Liver (tissue), 9 donors: ENCODE data around the gene MAPK8. TPM values are rescaled to one million over a fixed set of nuclear protein-coding genes. Genes with fewer than 3 reads are reported as not detected.

Experiments used
- DNase-seq: peaks from one replicate; pipeline ENCODE4 v3.0.0-alpha.2; 2017; ENCODE audit warnings: low spot score
- H3K27ac ChIP-seq, 2 donors: one replicate each; pipeline ENCODE4 v1.7.0; 2013; ENCODE audit warnings: inconsistent platforms in 2 of 2, low read length in 2 of 2, control low read depth in 1 of 2, low read depth in 1 of 2, mild to moderate bottlenecking in 1 of 2
- H3K27me3 ChIP-seq, 4 donors: one replicate each; pipeline versions ENCODE4 v1.6.1 to v1.7.0; 2013; ENCODE audit warnings: low read length in 3 of 4, inconsistent platforms in 1 of 4, mild to moderate bottlenecking in 1 of 4, moderate library complexity in 1 of 4; ENCODE audit not compliant: control insufficient read depth in 4 of 4, insufficient read depth in 4 of 4
- H3K36me3 ChIP-seq, 4 donors: one replicate each; pipeline versions ENCODE4 v1.6.1 to v1.7.0; 2013; ENCODE audit warnings: low read length in 3 of 4, mild to moderate bottlenecking in 3 of 4, low read depth in 1 of 4, moderate library complexity in 1 of 4; ENCODE audit not compliant: control insufficient read depth in 4 of 4, insufficient read depth in 3 of 4
- H3K4me1 ChIP-seq, 4 donors: one replicate each; pipeline versions ENCODE4 v1.6.1 to v1.7.0; 2013; ENCODE audit warnings: low read length in 3 of 4, mild to moderate bottlenecking in 3 of 4, moderate library complexity in 1 of 4; ENCODE audit not compliant: control insufficient read depth in 4 of 4, insufficient read depth in 4 of 4
- H3K4me3 ChIP-seq, 3 donors: one replicate each; pipeline versions ENCODE4 v1.6.1 to v1.7.0; 2013; ENCODE audit warnings: low read length in 3 of 3, control low read depth in 1 of 3, low read depth in 1 of 3, mild to moderate bottlenecking in 1 of 3
- H3K9ac ChIP-seq, 2 donors: one replicate each; pipeline ENCODE4 v1.7.0; 2013; ENCODE audit warnings: low read length in 2 of 2, mild to moderate bottlenecking in 2 of 2, moderate library complexity in 2 of 2, control low read depth in 1 of 2, low read depth in 1 of 2
- H3K9me3 ChIP-seq, 4 donors: one replicate each; pipeline versions ENCODE4 v1.6.1 to v1.7.0; 2013; ENCODE audit warnings: low read length in 3 of 4; ENCODE audit not compliant: control insufficient read depth in 4 of 4
- EGR1 ChIP-seq, 2 donors: IDR thresholded peaks; 2 replicates each; pipeline ENCODE4 v1.6.1; 2016 to 2018; ENCODE audit warnings: antibody characterized with exemption in 2 of 2, low read depth in 2 of 2
- FOXA2 ChIP-seq: IDR thresholded peaks from 2 replicates; pipeline ENCODE4 v1.6.1; 2016; ENCODE audit warnings: antibody characterized with exemption
- GABPA ChIP-seq, 2 donors: IDR thresholded peaks in 1 of 2; conservative IDR thresholded peaks in 1 of 2; 2 replicates each; pipeline ENCODE4 v1.6.1; 2016; ENCODE audit warnings: antibody characterized with exemption in 2 of 2, mild to moderate bottlenecking in 1 of 2, moderate library complexity in 1 of 2
- HNF4A ChIP-seq, 2 donors: conservative IDR thresholded peaks; 2 replicates each; pipeline ENCODE4 v1.6.1; 2016; ENCODE audit warnings: antibody characterized with exemption in 2 of 2, mild to moderate bottlenecking in 2 of 2
- HNF4G ChIP-seq: IDR thresholded peaks from 2 replicates; pipeline ENCODE4 v1.6.1; 2016; ENCODE audit warnings: antibody characterized with exemption
- JUND ChIP-seq, 2 donors: IDR thresholded peaks; 2 replicates each; pipeline ENCODE4 v1.6.1; 2016; ENCODE audit warnings: antibody characterized with exemption in 2 of 2
- NR2F2 ChIP-seq: IDR thresholded peaks from 2 replicates; pipeline ENCODE4 v1.6.1; 2016; ENCODE audit warnings: antibody characterized with exemption
- RXRA ChIP-seq, 2 donors: IDR thresholded peaks; 2 replicates each; pipeline ENCODE4 v1.6.1; 2017 to 2018; ENCODE audit warnings: antibody characterized with exemption in 2 of 2, mild to moderate bottlenecking in 1 of 2
- SP1 ChIP-seq: IDR thresholded peaks from 2 replicates; pipeline ENCODE4 v1.6.1; 2018; ENCODE audit warnings: antibody characterized with exemption, mild to moderate bottlenecking
- TAF1 ChIP-seq: conservative IDR thresholded peaks from 2 replicates; pipeline ENCODE4 v1.6.1; 2016; ENCODE audit warnings: antibody characterized with exemption, mild to moderate bottlenecking
- YY1 ChIP-seq: IDR thresholded peaks from 2 replicates; pipeline ENCODE4 v1.6.1; 2016; ENCODE audit warnings: antibody characterized with exemption, mild to moderate bottlenecking
- WGBS: extraction: QIAGEN DNeasy Blood & Tissue Kit; methylation state at CpG from one replicate; pipeline ENCODE4 v1.1.7; 2013; 5-methylcytosine and 5-hydroxymethylcytosine counted together
- polyA plus RNA-seq, 2 donors: library from polyadenylated mRNA; stranded (reverse) in 1 of 2; unstranded in 1 of 2; fragments of 200-250 nt in 1 of 2; fragments of >200 nt in 1 of 2; fragmentation: Nextera tagmentation in 1 of 2; extraction: Ambion mirVana in 1 of 2; gene quantifications; one replicate each; pipeline versions ENCODE4 v1.2.1 to v1.2.3, GENCODE V29; 2013 to 2015
- total RNA-seq, 2 donors: library from RNA; depleted of rRNA; stranded (reverse); fragments of >200 nt; gene quantifications; one replicate each; pipeline ENCODE4 v1.2.3, GENCODE V29; 2014
- TF ChIP-seq, protein P1 (sequence below): IDR thresholded peaks from 2 replicates; pipeline ENCODE4 v1.6.1; 2016; ENCODE audit warnings: antibody characterized with exemption
- TF ChIP-seq, protein P2 (sequence below): IDR thresholded peaks from 2 replicates; pipeline ENCODE4 v1.6.1; 2016; ENCODE audit warnings: antibody characterized with exemption
- TF ChIP-seq, protein P3 (sequence below): IDR thresholded peaks from 2 replicates; pipeline ENCODE4 v1.6.1; 2016; ENCODE audit warnings: antibody characterized with exemption, mild to moderate bottlenecking
- TF ChIP-seq, protein P4 (sequence below): fragments of 150-350 bp; IDR thresholded peaks from 2 replicates; pipeline ENCODE4 v1.5.1; 2017; ENCODE audit warnings: improper control_type of control experiment, low read depth, low read length; ENCODE audit not compliant: missing input control
- donor health status: healthy.
- donor health status: healthy.
- donor health status: healthy.
- donor health status: healthy.
- donor health status: healthy.

MAPK8 gene
- total and polyA plus RNA-seq, 4 donors: 14.9 to 51.6 (median 24.8) TPM

DNA sequence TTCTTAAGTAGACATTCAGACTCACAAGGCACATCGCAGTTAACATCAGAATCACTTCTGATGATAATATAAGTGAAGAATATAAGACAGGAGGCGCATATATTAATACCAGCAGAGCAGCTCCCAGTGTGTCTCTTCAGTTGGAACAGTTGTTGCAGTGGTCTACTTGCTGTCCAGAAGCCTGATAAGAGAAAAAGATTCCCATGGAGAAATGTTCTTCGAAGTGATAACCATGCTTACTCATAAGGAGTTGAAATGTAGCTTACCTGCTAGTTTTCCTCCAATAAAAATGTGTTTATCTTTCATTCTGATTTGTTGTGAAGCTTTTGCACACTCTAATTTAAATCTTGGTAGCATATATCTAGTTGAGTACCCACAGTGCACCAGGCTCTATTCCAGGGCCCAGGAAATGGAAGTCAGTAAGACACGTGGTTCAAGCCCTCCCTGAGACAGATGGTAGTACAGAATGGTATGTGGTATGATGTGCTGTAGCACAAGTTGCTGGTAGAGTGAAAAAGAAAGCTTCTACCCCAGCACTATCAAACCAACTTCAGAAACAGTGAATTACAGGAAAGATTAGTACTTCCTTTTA, 124.0 kb downstream of the MAPK8 start:
- Histone ChIP-seq H3K36me3 (peaks cover 0 to 8% (median 2%) of the 10 kb centered on the region in 4 donors), H3K27ac (no peak overlapping the region), H3K9me3 (no peaks in the 10 kb centered on the region), H3K9ac (no peak overlapping the region), H3K27me3 (no peaks in the 10 kb centered on the region), H3K4me3 (no peak overlapping the region), H3K4me1 (no peaks in the 10 kb centered on the region)
- 93% methylated on average over 4 of the region's 4 CpGs for WGBS
- no peak for DNase-seq
- TF ChIP-seq FOXA2: no peak
- no peak for TF ChIP-seq YY1
- TF ChIP-seq JUND (IDR thresholded peaks at IDR 0.05): no peak
- TF ChIP-seq, protein P1, sequence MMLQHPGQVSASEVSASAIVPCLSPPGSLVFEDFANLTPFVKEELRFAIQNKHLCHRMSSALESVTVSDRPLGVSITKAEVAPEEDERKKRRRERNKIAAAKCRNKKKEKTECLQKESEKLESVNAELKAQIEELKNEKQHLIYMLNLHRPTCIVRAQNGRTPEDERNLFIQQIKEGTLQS: no peak
- TF ChIP-seq RXRA (IDR thresholded peaks at IDR 0.05): no peak
- TF ChIP-seq, protein P2, sequence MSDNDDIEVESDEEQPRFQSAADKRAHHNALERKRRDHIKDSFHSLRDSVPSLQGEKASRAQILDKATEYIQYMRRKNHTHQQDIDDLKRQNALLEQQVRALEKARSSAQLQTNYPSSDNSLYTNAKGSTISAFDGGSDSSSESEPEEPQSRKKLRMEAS: no peak
- TF ChIP-seq GABPA (IDR thresholded peaks at IDR 0.05 in 1 of 2, conservative IDR thresholded peaks at IDR 0.05 in 1 of 2): no peak
- no peak for TF ChIP-seq NR2F2
- no peak for TF ChIP-seq EGR1 (IDR thresholded peaks at IDR 0.05; ENCODE audit: low read depth in 2 of 2)
- no peak for TF ChIP-seq TAF1

DNA sequence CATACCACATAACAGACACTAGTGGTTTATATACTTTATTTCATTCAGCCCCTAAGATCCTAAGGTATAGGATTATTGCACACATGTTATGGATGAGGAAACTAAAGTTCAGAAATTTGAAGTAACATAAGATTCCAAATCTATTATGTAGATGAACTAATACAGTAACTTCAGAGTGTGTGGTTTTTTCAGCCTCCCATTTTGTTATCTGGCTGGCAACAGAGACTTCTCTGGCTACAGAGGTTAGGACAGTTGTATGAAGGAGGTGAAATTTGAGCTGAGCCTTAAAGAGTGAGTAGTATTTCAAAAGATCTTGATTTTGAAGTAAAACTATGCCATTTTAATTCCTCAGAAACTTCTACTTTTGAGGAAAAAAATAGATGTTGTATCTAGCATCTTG, 125.4 kb downstream of the MAPK8 start:
- no peak overlapping the region for H3K4me3 ChIP-seq
- H3K36me3 ChIP-seq: peaks cover 2 to 9% (median 5%) of the 10 kb centered on the region in 4 donors
- no peak for TF ChIP-seq YY1
- no peak for TF ChIP-seq HNF4G
- no peak for TF ChIP-seq RXRA (IDR thresholded peaks at IDR 0.05)
- TF ChIP-seq NR2F2: no peak
- no peak for TF ChIP-seq FOXA2
- TF ChIP-seq, protein P3, sequence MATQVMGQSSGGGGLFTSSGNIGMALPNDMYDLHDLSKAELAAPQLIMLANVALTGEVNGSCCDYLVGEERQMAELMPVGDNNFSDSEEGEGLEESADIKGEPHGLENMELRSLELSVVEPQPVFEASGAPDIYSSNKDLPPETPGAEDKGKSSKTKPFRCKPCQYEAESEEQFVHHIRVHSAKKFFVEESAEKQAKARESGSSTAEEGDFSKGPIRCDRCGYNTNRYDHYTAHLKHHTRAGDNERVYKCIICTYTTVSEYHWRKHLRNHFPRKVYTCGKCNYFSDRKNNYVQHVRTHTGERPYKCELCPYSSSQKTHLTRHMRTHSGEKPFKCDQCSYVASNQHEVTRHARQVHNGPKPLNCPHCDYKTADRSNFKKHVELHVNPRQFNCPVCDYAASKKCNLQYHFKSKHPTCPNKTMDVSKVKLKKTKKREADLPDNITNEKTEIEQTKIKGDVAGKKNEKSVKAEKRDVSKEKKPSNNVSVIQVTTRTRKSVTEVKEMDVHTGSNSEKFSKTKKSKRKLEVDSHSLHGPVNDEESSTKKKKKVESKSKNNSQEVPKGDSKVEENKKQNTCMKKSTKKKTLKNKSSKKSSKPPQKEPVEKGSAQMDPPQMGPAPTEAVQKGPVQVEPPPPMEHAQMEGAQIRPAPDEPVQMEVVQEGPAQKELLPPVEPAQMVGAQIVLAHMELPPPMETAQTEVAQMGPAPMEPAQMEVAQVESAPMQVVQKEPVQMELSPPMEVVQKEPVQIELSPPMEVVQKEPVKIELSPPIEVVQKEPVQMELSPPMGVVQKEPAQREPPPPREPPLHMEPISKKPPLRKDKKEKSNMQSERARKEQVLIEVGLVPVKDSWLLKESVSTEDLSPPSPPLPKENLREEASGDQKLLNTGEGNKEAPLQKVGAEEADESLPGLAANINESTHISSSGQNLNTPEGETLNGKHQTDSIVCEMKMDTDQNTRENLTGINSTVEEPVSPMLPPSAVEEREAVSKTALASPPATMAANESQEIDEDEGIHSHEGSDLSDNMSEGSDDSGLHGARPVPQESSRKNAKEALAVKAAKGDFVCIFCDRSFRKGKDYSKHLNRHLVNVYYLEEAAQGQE: no peak
- TF ChIP-seq, protein P2: no peak
- TF ChIP-seq SP1: no peak
- TF ChIP-seq, protein P4, sequence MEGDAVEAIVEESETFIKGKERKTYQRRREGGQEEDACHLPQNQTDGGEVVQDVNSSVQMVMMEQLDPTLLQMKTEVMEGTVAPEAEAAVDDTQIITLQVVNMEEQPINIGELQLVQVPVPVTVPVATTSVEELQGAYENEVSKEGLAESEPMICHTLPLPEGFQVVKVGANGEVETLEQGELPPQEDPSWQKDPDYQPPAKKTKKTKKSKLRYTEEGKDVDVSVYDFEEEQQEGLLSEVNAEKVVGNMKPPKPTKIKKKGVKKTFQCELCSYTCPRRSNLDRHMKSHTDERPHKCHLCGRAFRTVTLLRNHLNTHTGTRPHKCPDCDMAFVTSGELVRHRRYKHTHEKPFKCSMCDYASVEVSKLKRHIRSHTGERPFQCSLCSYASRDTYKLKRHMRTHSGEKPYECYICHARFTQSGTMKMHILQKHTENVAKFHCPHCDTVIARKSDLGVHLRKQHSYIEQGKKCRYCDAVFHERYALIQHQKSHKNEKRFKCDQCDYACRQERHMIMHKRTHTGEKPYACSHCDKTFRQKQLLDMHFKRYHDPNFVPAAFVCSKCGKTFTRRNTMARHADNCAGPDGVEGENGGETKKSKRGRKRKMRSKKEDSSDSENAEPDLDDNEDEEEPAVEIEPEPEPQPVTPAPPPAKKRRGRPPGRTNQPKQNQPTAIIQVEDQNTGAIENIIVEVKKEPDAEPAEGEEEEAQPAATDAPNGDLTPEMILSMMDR: no peak
- TF ChIP-seq HNF4A (conservative IDR thresholded peaks at IDR 0.05): no peak
- H3K4me1 ChIP-seq: no peaks in the 10 kb centered on the region
- no peak overlapping the region for H3K9ac ChIP-seq
- no peak for DNase-seq
- no peak overlapping the region for H3K27ac ChIP-seq
- H3K9me3 ChIP-seq: no peaks in the 10 kb centered on the region
- H3K27me3 ChIP-seq: no peaks in the 10 kb centered on the region
